Measurements from ENCODE around the gene ANXA11.

Gene ANXA11

DNA sequence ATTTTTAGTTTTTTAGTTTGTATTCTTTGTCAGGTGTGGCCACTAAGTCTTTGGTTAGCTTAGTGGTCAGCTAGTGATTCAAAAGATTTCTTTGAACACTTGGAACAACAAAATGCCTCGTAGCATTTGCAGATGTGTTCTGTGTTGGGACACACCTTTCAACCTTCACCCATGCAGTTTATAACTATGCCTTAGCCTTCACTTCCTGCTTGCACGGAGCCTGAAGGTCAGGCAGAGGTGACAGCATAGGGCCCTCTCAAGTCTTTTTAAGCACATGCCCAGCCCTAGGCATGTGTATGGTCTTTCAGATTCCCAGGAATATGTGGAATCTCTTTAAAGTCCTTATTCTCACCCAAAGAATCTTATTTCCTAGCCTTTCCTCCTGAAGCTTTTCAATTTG is 55.2 kb downstream of the ANXA11 start (continued):
- TF ChIP-seq TRIM28 (IDR thresholded peaks at IDR 0.05; ENCODE audit: borderline replicate concordance, low read length) (no peak), ZNF549 (tag by site-specific recombination; IDR thresholded peaks at IDR 0.05) (no peak), ZNF585B (tag by site-specific recombination; IDR thresholded peaks at IDR 0.05) (no peak), ZNF544 (tag by site-specific recombination; IDR thresholded peaks at IDR 0.05) (no peak), ZNF830 (tag by site-specific recombination; IDR thresholded peaks at IDR 0.05; ENCODE audit: low read depth) (no peak), ZFP3 (tag by site-specific recombination; IDR thresholded peaks at IDR 0.05; ENCODE audit: low read depth) (no peak), ZNF391 (tag by site-specific recombination; IDR thresholded peaks at IDR 0.05; ENCODE audit: borderline replicate concordance, low read depth) (no peak), ZNF837 (tag by site-specific recombination; IDR thresholded peaks at IDR 0.05) (no peak), ZNF785 (tag by site-specific recombination; IDR thresholded peaks at IDR 0.05) (no peak)
- TF ChIP-seq, protein P1, sequence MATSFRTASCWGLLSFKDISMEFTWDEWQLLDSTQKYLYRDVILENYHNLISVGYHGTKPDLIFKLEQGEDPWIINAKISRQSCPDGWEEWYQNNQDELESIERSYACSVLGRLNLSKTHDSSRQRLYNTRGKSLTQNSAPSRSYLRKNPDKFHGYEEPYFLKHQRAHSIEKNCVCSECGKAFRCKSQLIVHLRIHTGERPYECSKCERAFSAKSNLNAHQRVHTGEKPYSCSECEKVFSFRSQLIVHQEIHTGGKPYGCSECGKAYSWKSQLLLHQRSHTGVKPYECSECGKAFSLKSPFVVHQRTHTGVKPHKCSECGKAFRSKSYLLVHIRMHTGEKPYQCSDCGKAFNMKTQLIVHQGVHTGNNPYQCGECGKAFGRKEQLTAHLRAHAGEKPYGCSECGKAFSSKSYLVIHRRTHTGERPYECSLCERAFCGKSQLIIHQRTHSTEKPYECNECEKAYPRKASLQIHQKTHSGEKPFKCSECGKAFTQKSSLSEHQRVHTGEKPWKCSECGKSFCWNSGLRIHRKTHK (tag by site-specific recombination; IDR thresholded peaks at IDR 0.05): no peak

DNA sequence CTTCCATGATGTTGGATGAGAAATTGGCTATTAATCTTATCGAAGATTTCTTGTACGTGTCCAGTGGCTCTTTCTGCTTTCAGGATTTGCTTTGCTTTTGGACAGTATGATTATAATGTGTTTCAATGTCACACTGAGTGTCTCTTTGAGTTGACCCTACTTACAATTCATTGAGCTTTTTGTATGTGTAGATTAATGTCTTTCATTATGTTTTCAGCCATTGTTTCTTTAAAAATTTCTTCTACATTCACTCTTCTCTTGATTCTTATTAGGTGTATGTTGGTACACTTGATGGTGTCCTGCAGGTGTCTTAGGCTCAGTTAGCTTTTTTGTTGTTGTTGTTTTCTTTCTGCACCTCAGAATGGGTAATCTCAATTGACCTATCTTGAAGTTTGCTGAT is 56.2 kb downstream of the ANXA11 start:
- no peak for TF ChIP-seq ZNF621 (tag by site-specific recombination; IDR thresholded peaks at IDR 0.05)
- no peak for TF ChIP-seq ZNF555 (tag by site-specific recombination; conservative IDR thresholded peaks at IDR 0.05)
- TF ChIP-seq, protein P2, sequence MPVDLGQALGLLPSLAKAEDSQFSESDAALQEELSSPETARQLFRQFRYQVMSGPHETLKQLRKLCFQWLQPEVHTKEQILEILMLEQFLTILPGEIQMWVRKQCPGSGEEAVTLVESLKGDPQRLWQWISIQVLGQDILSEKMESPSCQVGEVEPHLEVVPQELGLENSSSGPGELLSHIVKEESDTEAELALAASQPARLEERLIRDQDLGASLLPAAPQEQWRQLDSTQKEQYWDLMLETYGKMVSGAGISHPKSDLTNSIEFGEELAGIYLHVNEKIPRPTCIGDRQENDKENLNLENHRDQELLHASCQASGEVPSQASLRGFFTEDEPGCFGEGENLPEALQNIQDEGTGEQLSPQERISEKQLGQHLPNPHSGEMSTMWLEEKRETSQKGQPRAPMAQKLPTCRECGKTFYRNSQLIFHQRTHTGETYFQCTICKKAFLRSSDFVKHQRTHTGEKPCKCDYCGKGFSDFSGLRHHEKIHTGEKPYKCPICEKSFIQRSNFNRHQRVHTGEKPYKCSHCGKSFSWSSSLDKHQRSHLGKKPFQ (tag by site-specific recombination; IDR thresholded peaks at IDR 0.05): no peak
- TF ChIP-seq, protein P1 (tag by site-specific recombination; IDR thresholded peaks at IDR 0.05): no peak
- TF ChIP-seq ZNF830 (tag by site-specific recombination; IDR thresholded peaks at IDR 0.05; ENCODE audit: low read depth): no peak
- TF ChIP-seq ZNF558 (tag by site-specific recombination; IDR thresholded peaks at IDR 0.05): peak; percentile 99
- peaks cover 2% of the 10 kb centered on the region; the same call in 1 of the 2 replicates for H3K4me1 ChIP-seq (ENCODE audit: control insufficient read depth, insufficient read depth, low read length)
- no peak overlapping the region for H3K4me3 ChIP-seq (ENCODE audit: low read depth, low read length)
- ChIA-PET POLR2A (no interaction called here), CTCF (interaction anchor here (0.7 to 1.8 kb wide), 4 partner anchors 19 to 112 kb away, joined by 3 to 6 read pairs (median 4); no protein-coding TSS in a partner anchor)
- H3K36me3 ChIP-seq (ENCODE audit: control insufficient read depth in 2 of 2, insufficient read depth in 1 of 2, low read length in 2 of 2): peaks cover 0 to 23% of the 10 kb centered on the region in 2 experiments; a peak in 1 of 3 replicates
- H3K9me3 ChIP-seq (ENCODE audit: control insufficient read depth, insufficient read depth, low read depth, low read length): no peaks in the 10 kb centered on the region
- no peak overlapping the region for H3K27ac ChIP-seq (ENCODE audit: extremely low read depth, low read depth, low read length)

DNA sequence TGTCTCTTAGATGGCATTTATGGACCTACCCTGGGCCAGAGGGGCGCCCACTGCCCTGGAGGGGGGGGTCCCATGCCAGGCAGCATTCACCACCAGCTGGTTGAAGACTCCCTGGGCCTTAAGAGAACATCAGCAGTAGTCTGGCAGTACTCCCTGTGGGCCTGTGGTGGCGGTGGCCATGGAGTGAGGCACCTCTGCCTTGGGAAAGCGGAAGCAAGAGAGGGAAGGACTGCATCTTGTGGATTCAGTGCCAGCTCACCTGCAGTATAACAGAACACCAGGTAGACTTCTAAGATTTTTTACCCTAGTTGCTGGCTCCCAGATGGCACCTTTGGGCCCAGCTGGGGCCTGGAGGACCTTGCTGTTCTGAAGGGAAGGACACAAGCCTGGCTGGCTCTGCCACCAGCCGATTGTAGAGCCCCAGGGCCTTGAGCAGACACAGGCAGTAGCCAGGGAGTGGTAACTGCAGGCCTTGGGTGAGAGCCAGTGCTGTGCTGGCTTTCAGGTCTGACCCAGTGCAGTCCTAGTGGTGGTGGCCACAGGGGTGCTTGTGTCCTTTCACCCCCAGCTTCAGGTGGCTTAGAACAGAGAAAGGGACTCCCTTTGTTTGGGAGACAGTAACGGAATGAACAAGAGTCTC is 57.1 kb downstream of the ANXA11 start:
- Histone ChIP-seq H3K36me3 (ENCODE audit: control insufficient read depth in 2 of 2, insufficient read depth in 1 of 2, low read length in 2 of 2) (peaks cover 0 to 17% of the 10 kb centered on the region in 2 experiments; a peak in 1 of 3 replicates), H3K4me3 (ENCODE audit: low read depth, low read length) (no peak overlapping the region), H3K4me1 (ENCODE audit: control insufficient read depth, insufficient read depth, low read length) (peaks cover 2% of the 10 kb centered on the region; the same call in 1 of the 2 replicates), H3K9me3 (ENCODE audit: control insufficient read depth, insufficient read depth, low read depth, low read length) (no peaks in the 10 kb centered on the region), H3K27ac (ENCODE audit: extremely low read depth, low read depth, low read length) (no peak overlapping the region)
- ChIA-PET CTCF (interaction anchor here (0.6 to 1.8 kb wide), 5 partner anchors 20 to 642 kb away, joined by 3 to 6 read pairs (median 5); no protein-coding TSS in a partner anchor), POLR2A (no interaction called here)
- TF ChIP-seq ZNF416 (tag by site-specific recombination; IDR thresholded peaks at IDR 0.05): no peak
- no peak for TF ChIP-seq ZNF121 (tag by site-specific recombination; IDR thresholded peaks at IDR 0.05)
- no peak for TF ChIP-seq OSR2 (tag by site-specific recombination; IDR thresholded peaks at IDR 0.05)
- TF ChIP-seq ZNF571 (tag by site-specific recombination; IDR thresholded peaks at IDR 0.05): no peak
- no peak for TF ChIP-seq ZNF664 (tag by site-specific recombination; IDR thresholded peaks at IDR 0.05)
- TF ChIP-seq ZNF596 (tag by site-specific recombination; IDR thresholded peaks at IDR 0.05): no peak
- no peak for TF ChIP-seq ZNF354C (tag by site-specific recombination; IDR thresholded peaks at IDR 0.05; ENCODE audit: borderline replicate concordance, low read depth)
- TF ChIP-seq ZNF654 (tag by site-specific recombination; IDR thresholded peaks at IDR 0.05; ENCODE audit: low read depth): no peak
- TF ChIP-seq, protein P3, sequence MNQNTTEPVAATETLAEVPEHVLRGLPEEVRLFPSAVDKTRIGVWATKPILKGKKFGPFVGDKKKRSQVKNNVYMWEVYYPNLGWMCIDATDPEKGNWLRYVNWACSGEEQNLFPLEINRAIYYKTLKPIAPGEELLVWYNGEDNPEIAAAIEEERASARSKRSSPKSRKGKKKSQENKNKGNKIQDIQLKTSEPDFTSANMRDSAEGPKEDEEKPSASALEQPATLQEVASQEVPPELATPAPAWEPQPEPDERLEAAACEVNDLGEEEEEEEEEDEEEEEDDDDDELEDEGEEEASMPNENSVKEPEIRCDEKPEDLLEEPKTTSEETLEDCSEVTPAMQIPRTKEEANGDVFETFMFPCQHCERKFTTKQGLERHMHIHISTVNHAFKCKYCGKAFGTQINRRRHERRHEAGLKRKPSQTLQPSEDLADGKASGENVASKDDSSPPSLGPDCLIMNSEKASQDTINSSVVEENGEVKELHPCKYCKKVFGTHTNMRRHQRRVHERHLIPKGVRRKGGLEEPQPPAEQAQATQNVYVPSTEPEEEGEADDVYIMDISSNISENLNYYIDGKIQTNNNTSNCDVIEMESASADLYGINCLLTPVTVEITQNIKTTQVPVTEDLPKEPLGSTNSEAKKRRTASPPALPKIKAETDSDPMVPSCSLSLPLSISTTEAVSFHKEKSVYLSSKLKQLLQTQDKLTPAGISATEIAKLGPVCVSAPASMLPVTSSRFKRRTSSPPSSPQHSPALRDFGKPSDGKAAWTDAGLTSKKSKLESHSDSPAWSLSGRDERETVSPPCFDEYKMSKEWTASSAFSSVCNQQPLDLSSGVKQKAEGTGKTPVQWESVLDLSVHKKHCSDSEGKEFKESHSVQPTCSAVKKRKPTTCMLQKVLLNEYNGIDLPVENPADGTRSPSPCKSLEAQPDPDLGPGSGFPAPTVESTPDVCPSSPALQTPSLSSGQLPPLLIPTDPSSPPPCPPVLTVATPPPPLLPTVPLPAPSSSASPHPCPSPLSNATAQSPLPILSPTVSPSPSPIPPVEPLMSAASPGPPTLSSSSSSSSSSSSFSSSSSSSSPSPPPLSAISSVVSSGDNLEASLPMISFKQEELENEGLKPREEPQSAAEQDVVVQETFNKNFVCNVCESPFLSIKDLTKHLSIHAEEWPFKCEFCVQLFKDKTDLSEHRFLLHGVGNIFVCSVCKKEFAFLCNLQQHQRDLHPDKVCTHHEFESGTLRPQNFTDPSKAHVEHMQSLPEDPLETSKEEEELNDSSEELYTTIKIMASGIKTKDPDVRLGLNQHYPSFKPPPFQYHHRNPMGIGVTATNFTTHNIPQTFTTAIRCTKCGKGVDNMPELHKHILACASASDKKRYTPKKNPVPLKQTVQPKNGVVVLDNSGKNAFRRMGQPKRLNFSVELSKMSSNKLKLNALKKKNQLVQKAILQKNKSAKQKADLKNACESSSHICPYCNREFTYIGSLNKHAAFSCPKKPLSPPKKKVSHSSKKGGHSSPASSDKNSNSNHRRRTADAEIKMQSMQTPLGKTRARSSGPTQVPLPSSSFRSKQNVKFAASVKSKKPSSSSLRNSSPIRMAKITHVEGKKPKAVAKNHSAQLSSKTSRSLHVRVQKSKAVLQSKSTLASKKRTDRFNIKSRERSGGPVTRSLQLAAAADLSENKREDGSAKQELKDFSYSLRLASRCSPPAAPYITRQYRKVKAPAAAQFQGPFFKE (tag by site-specific recombination; IDR thresholded peaks at IDR 0.05; ENCODE audit: borderline replicate concordance): no peak

All from HEK293 (cell line).